Neural cell (in vitro differentiated cells): ENCODE data around the gene CPEB1. TPM values are rescaled to one million over a fixed set of nuclear protein-coding genes. Genes with fewer than 3 reads are reported as not detected.

ENCODE experiments used
- H2AFZ ChIP-seq: fragments of 200-600, 300-800 bp; sonication (generic), shearing (Covaris generic); 2 replicates; pipeline ENCODE4 v1.6.0; 2014; ENCODE audit warnings: low read depth, mild to moderate bottlenecking, antibody characterized with exemption, low read length, moderate library complexity
- H3F3A ChIP-seq: fragments of 200-600 bp; shearing (Covaris generic); 2 replicates; pipeline ENCODE4 v1.6.1; 2016; ENCODE audit warnings: mild to moderate bottlenecking, moderate library complexity, mixed read lengths, antibody characterized with exemption, low read length; ENCODE audit not compliant: insufficient read depth, poor library complexity, severe bottlenecking
- H3K27ac ChIP-seq: fragments of 200-600, 300-800 bp; sonication (generic), shearing (Covaris generic); 2 replicates; pipeline ENCODE4 v1.5.1; 2014; ENCODE audit warnings: mild to moderate bottlenecking, low read length, moderate library complexity
- H3K27me3 ChIP-seq: fragments of 300-800, 200-600 bp; sonication (generic), shearing (Covaris generic); 2 replicates; pipeline ENCODE4 v1.6.0; 2014; ENCODE audit warnings: mild to moderate bottlenecking, low read depth, low read length, moderate library complexity; ENCODE audit not compliant: insufficient read depth
- H3K36me3 ChIP-seq: fragments of 300-800, 200-600 bp; sonication (generic), shearing (Covaris generic); 2 replicates; pipeline ENCODE4 v1.5.1; 2014; ENCODE audit warnings: mild to moderate bottlenecking, antibody characterized with exemption, low read length, moderate library complexity; ENCODE audit not compliant: insufficient read depth
- H3K4me2 ChIP-seq: fragments of 300-800, 200-600 bp; sonication (generic), shearing (Covaris generic); 2 replicates; pipeline ENCODE4 v1.6.0; 2014; ENCODE audit warnings: mild to moderate bottlenecking, low read length
- H3K4me3 ChIP-seq: fragments of 300-800, 200-600 bp; sonication (generic), shearing (Covaris generic); 2 replicates; pipeline ENCODE4 v1.5.1; 2014; ENCODE audit warnings: mild to moderate bottlenecking, low read length, moderate library complexity
- H3K79me2 ChIP-seq: fragments of 200-600 bp; shearing (Covaris generic); replicated peaks from 2 replicates; pipeline ENCODE4 v1.6.0; 2014; ENCODE audit warnings: mild to moderate bottlenecking, low read length, moderate library complexity; ENCODE audit not compliant: insufficient read depth
- H3K9ac ChIP-seq: fragments of 300-800, 200-600 bp; sonication (generic), shearing (Covaris generic); 2 replicates; pipeline ENCODE4 v1.6.1; 2016; ENCODE audit warnings: mild to moderate bottlenecking, low read length, mixed read lengths
- H3K9me2 ChIP-seq: fragments of 200-600 bp; shearing (Covaris generic); 2 replicates; pipeline ENCODE4 v1.6.1; 2016; ENCODE audit warnings: mild to moderate bottlenecking, low read length, mixed read lengths; ENCODE audit not compliant: insufficient read depth
- H3K9me3 ChIP-seq: fragments of 200-600, 300-800 bp; sonication (generic), shearing (Covaris generic); 2 replicates; pipeline ENCODE4 v1.6.1; 2016; ENCODE audit warnings: mild to moderate bottlenecking, mixed run types, low read length, moderate library complexity, mixed read lengths
- H4K20me1 ChIP-seq: fragments of 200-600 bp; shearing (Covaris generic); 2 replicates; pipeline ENCODE4 v1.6.1; 2016; ENCODE audit warnings: mild to moderate bottlenecking, mixed run types; ENCODE audit not compliant: insufficient read depth
- EP300 ChIP-seq: fragments of 450-650 bp; conservative IDR thresholded peaks from 2 replicates; pipeline ENCODE4 v1.6.1; 2014; ENCODE audit warnings: antibody characterized with exemption, mild to moderate bottlenecking, moderate library complexity; ENCODE audit not compliant: poor library complexity, severe bottlenecking
- EZH2 ChIP-seq: fragments of 200-600, 300-800 bp; shearing (Covaris generic), sonication (generic); IDR thresholded peaks from 2 replicates; pipeline ENCODE4 v1.6.1; 2014; ENCODE audit warnings: antibody characterized with exemption, low read length, borderline replicate concordance, mild to moderate bottlenecking; ENCODE audit not compliant: insufficient read depth, poor library complexity, severe bottlenecking
- MXI1 ChIP-seq: fragments of 450-650 bp; conservative IDR thresholded peaks from 2 replicates; pipeline ENCODE4 v1.6.1; 2014; ENCODE audit warnings: antibody characterized with exemption, mild to moderate bottlenecking; ENCODE audit not compliant: poor library complexity, severe bottlenecking
- POLR2AphosphoS5 ChIP-seq: IDR thresholded peaks from 2 replicates; pipeline ENCODE4 v1.6.1; 2012
- RAD21 ChIP-seq: fragments of 450-650 bp; conservative IDR thresholded peaks from 2 replicates; pipeline ENCODE4 v1.6.1; 2014; ENCODE audit warnings: antibody characterized with exemption, mild to moderate bottlenecking, moderate library complexity
- SMC3 ChIP-seq: fragments of 450-650 bp; conservative IDR thresholded peaks from 2 replicates; pipeline ENCODE4 v1.6.1; 2014; ENCODE audit warnings: antibody characterized with exemption, mild to moderate bottlenecking, moderate library complexity; ENCODE audit not compliant: poor library complexity
- TAF1 ChIP-seq: IDR thresholded peaks from 2 replicates; pipeline ENCODE4 v1.6.1; 2012; ENCODE audit warnings: low read depth
- polyA plus RNA-seq: library from polyadenylated mRNA; depleted of rRNA; stranded (reverse); fragments of >200 nt; gene quantifications from 2 replicates; pipeline ENCODE4 v1.2.3, GENCODE V29; 2014
- TF ChIP-seq, protein P1 (sequence below): IDR thresholded peaks from 2 replicates; pipeline ENCODE4 v1.6.1; 2012; ENCODE audit warnings: borderline replicate concordance
- TF ChIP-seq, protein P2 (sequence below): fragments of 450-650 bp; IDR thresholded peaks from 2 replicates; pipeline ENCODE4 v1.5.1; 2014; ENCODE audit warnings: antibody characterized with exemption, mild to moderate bottlenecking, moderate library complexity; ENCODE audit not compliant: poor library complexity, severe bottlenecking

Gene CPEB1
- polyA plus RNA-seq, 1 donor from 2014 or later, result 0.61 TPM

DNA sequence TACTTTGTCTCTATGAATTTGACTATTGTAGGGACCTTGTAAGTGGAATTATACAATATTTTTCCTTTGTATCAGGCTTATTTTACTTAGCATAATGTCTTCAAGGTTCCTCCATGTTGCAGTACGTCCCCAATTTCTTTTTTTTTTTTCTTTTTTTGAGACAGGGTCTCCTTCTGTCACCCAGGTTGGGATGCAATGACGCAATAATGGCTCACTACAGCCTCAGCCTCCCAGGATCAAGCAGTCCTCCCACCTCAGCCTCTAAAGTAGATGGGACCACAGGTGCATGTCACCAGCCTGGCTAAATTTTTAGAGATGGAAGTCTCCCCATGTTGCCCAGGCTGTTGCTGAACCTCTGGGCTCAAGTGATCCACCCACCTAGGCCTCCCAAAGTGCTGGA is 66.5 kb downstream of the CPEB1 start:
- H2AFZ ChIP-seq, result no peak overlapping the region
- H3K27me3 ChIP-seq, result no peaks in the 10 kb centered on the region
- TF ChIP-seq TAF1 (no peak), EP300 (no peak), SMC3 (no peak), EZH2 (no peak), POLR2AphosphoS5 (no peak), RAD21 (no peak), MXI1 (no peak)
- TF ChIP-seq, protein P1, sequence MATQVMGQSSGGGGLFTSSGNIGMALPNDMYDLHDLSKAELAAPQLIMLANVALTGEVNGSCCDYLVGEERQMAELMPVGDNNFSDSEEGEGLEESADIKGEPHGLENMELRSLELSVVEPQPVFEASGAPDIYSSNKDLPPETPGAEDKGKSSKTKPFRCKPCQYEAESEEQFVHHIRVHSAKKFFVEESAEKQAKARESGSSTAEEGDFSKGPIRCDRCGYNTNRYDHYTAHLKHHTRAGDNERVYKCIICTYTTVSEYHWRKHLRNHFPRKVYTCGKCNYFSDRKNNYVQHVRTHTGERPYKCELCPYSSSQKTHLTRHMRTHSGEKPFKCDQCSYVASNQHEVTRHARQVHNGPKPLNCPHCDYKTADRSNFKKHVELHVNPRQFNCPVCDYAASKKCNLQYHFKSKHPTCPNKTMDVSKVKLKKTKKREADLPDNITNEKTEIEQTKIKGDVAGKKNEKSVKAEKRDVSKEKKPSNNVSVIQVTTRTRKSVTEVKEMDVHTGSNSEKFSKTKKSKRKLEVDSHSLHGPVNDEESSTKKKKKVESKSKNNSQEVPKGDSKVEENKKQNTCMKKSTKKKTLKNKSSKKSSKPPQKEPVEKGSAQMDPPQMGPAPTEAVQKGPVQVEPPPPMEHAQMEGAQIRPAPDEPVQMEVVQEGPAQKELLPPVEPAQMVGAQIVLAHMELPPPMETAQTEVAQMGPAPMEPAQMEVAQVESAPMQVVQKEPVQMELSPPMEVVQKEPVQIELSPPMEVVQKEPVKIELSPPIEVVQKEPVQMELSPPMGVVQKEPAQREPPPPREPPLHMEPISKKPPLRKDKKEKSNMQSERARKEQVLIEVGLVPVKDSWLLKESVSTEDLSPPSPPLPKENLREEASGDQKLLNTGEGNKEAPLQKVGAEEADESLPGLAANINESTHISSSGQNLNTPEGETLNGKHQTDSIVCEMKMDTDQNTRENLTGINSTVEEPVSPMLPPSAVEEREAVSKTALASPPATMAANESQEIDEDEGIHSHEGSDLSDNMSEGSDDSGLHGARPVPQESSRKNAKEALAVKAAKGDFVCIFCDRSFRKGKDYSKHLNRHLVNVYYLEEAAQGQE, result no peak
- TF ChIP-seq, protein P2, sequence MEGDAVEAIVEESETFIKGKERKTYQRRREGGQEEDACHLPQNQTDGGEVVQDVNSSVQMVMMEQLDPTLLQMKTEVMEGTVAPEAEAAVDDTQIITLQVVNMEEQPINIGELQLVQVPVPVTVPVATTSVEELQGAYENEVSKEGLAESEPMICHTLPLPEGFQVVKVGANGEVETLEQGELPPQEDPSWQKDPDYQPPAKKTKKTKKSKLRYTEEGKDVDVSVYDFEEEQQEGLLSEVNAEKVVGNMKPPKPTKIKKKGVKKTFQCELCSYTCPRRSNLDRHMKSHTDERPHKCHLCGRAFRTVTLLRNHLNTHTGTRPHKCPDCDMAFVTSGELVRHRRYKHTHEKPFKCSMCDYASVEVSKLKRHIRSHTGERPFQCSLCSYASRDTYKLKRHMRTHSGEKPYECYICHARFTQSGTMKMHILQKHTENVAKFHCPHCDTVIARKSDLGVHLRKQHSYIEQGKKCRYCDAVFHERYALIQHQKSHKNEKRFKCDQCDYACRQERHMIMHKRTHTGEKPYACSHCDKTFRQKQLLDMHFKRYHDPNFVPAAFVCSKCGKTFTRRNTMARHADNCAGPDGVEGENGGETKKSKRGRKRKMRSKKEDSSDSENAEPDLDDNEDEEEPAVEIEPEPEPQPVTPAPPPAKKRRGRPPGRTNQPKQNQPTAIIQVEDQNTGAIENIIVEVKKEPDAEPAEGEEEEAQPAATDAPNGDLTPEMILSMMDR, result no peak
- no peak overlapping the region for H3K9ac ChIP-seq
- no peaks in the 10 kb centered on the region for H4K20me1 ChIP-seq
- H3K4me2 ChIP-seq, result no peak overlapping the region
- no peak overlapping the region for H3K27ac ChIP-seq
- no peak overlapping the region for H3K4me3 ChIP-seq
- H3K79me2 ChIP-seq, result no peaks in the 10 kb centered on the region
- H3K9me2 ChIP-seq, result no peaks in the 10 kb centered on the region
- H3K9me3 ChIP-seq, result no peaks in the 10 kb centered on the region
- no peaks in the 10 kb centered on the region for H3F3A ChIP-seq
- H3K36me3 ChIP-seq, result no peaks in the 10 kb centered on the region

DNA sequence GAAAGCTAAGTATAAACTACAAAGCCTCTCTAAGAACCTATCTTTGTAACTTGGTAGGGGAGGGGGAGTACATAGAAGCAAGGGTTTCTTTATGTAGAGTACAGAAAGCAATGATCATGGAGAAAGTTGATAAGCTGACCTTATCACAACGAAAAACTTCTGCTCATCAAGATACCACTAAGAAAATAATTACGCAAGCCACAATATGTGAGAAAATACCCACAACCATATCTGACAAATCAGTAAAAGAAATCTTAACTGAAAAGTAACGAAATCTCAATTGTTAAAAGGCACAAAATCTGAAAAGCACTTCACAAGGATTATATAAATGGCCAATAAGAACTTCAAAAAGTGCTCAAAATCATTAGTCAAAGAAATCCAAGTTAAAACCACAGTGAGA is 71.8 kb downstream of the CPEB1 start:
- Histone ChIP-seq H3K36me3 (no peaks in the 10 kb centered on the region), H3K27me3 (no peaks in the 10 kb centered on the region), H3K4me3 (no peak overlapping the region), H3K27ac (no peak overlapping the region), H3K4me2 (no peak overlapping the region), H3K9me2 (no peaks in the 10 kb centered on the region), H3K79me2 (no peaks in the 10 kb centered on the region), H4K20me1 (no peaks in the 10 kb centered on the region), H2AFZ (no peak overlapping the region), H3K9me3 (no peaks in the 10 kb centered on the region), H3F3A (no peaks in the 10 kb centered on the region), H3K9ac (no peak overlapping the region)
- TF ChIP-seq EZH2, result no peak
- TF ChIP-seq SMC3, result no peak
- TF ChIP-seq, protein P2, result no peak
- no peak for TF ChIP-seq EP300
- TF ChIP-seq MXI1, result no peak
- TF ChIP-seq, protein P1, result no peak
- TF ChIP-seq POLR2AphosphoS5, result no peak
- no peak for TF ChIP-seq TAF1
- no peak for TF ChIP-seq RAD21
